Gastroesophageal sphincter (tissue), 3 donors: ENCODE results near the gene KRT35.

Experiments
- CTCF ChIP-seq, 4 experiments: fragments of 200-600 bp in 2 of 4; fragments of 450-650 bp in 2 of 4; sonication (generic) in 1 of 4; IDR thresholded peaks; one replicate each; pipeline ENCODE4 v1.5.1; 2017 to 2019; ENCODE audit warnings: antibody characterized with exemption in 4 of 4, mild to moderate bottlenecking in 2 of 4, moderate library complexity in 2 of 4
- POLR2A ChIP-seq, 2 donors: fragments of 450-650 bp; IDR thresholded peaks; one replicate each; pipeline ENCODE4 v1.6.1; 2017; ENCODE audit warnings: antibody characterized with exemption in 2 of 2, mild to moderate bottlenecking in 2 of 2, moderate library complexity in 1 of 2

DNA sequence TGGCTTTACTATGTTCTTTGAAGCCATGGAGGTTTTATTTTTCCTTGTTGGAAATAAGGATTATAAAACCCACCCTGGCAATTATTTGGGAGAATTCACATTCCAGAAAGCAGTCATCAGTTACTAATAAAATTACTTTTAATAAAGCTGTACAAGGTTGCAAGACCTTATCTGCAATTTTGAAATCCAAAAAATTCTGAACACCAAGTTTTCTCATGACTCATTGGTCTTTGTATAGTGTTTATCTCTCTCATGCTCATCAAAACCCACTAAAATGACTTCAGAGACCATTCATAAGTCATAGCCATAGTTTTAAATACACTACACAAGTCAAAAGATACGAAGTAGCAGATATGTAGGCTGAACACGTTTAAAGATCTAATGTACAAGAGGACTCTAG is 34.1 kb downstream of the KRT35 start:
- TF ChIP-seq CTCF (IDR thresholded peaks at IDR 0.05) (no peak), POLR2A (IDR thresholded peaks at IDR 0.05) (no peak)
